SK-N-SH treated with all-trans-retinoic acid at 6 μM for 48 hours (cell line): ENCODE results near the gene DSE.

ENCODE experiments used
- ATAC-seq: fragments of 200-7000 bp; cut with Tn5 transposase; 3 replicates; pipeline ENCODE4 v1.9.1; 2020; ENCODE audit warnings: mild to moderate bottlenecking, moderate library complexity
- ARNTL ChIP-seq: fragments of 450-650 bp; formaldehyde crosslinking; IDR thresholded peaks from 2 replicates; pipeline ENCODE4 v1.5.0; 2020; ENCODE audit warnings: low read depth, mild to moderate bottlenecking, moderate library complexity, borderline replicate concordance
- CSDC2 ChIP-seq: fragments of 250-450 bp; sonication (Bioruptor Pico); IDR thresholded peaks from 2 replicates; pipeline ENCODE4 v1.5.0; 2020; ENCODE audit warnings: mild to moderate bottlenecking, moderate library complexity
- GLIS3 ChIP-seq: fragments of 250-450 bp; sonication (Bioruptor Pico); IDR thresholded peaks from 2 replicates; pipeline ENCODE4 v1.5.0; 2020; ENCODE audit warnings: mild to moderate bottlenecking, moderate library complexity
- ISL1 ChIP-seq: fragments of 250-450 bp; sonication (Bioruptor Pico); IDR thresholded peaks from 2 replicates; pipeline ENCODE4 v2.1.2; 2022; ENCODE audit warnings: mild to moderate bottlenecking, moderate library complexity
- OSR1 ChIP-seq: fragments of 250-450 bp; sonication (Bioruptor Pico); IDR thresholded peaks from 2 replicates; pipeline ENCODE4 v1.8.0; 2022; ENCODE audit warnings: moderate library complexity, mild to moderate bottlenecking, inconsistent platforms
- PPARA ChIP-seq: fragments of 250-450 bp; sonication (Bioruptor Pico); IDR thresholded peaks from 2 replicates; pipeline ENCODE4 v1.5.0; 2020; ENCODE audit warnings: mild to moderate bottlenecking, borderline replicate concordance
- RARB ChIP-seq: fragments of 250-450 bp; sonication (Bioruptor Pico); IDR thresholded peaks from 2 replicates; pipeline ENCODE4 v1.8.0; 2021; ENCODE audit warnings: mild to moderate bottlenecking, moderate library complexity
- TCF4 ChIP-seq: fragments of 250-450 bp; sonication (Bioruptor Pico); IDR thresholded peaks from 2 replicates; pipeline ENCODE4 v1.8.0; 2021; ENCODE audit warnings: mild to moderate bottlenecking, moderate library complexity, borderline replicate concordance
- ZC3H10 ChIP-seq: fragments of 250-450 bp; sonication (Bioruptor Pico); IDR thresholded peaks from 2 replicates; pipeline ENCODE4 v1.5.1; 2021; ENCODE audit warnings: mild to moderate bottlenecking, moderate library complexity
- ZFP3 ChIP-seq: fragments of 250-450 bp; sonication (Bioruptor Pico); IDR thresholded peaks from 2 replicates; pipeline ENCODE4 v1.5.0; 2020; ENCODE audit warnings: mild to moderate bottlenecking, moderate library complexity
- ZFP30 ChIP-seq: fragments of 450-650 bp; formaldehyde crosslinking; IDR thresholded peaks from 2 replicates; pipeline ENCODE4 v1.5.0; 2022; ENCODE audit warnings: mild to moderate bottlenecking, moderate library complexity
- ZNF70 ChIP-seq: fragments of 450-650 bp; formaldehyde crosslinking; IDR thresholded peaks from 2 replicates; pipeline ENCODE4 v1.5.0; 2020; ENCODE audit warnings: mild to moderate bottlenecking, moderate library complexity
- ZNF8 ChIP-seq: fragments of 450-650 bp; formaldehyde crosslinking; IDR thresholded peaks from 2 replicates; pipeline ENCODE4 v1.5.0; 2020; ENCODE audit warnings: mild to moderate bottlenecking, moderate library complexity
- TF ChIP-seq, protein P1 (sequence below): fragments of 250-450 bp; sonication (Bioruptor Pico); IDR thresholded peaks from 2 replicates; pipeline ENCODE4 v1.5.0; 2020; ENCODE audit warnings: mild to moderate bottlenecking, moderate library complexity
- TF ChIP-seq, protein P2 (sequence below): fragments of 250-450 bp; sonication (Bioruptor Pico); IDR thresholded peaks from 2 replicates; pipeline ENCODE4 v1.5.1; 2020; ENCODE audit warnings: low read depth, mild to moderate bottlenecking, moderate library complexity
- TF ChIP-seq, protein P3 (sequence below): fragments of 250-450 bp; sonication (Bioruptor Pico); IDR thresholded peaks from 2 replicates; pipeline ENCODE4 v1.8.0; 2021; ENCODE audit warnings: low read depth, mild to moderate bottlenecking, moderate library complexity, borderline replicate concordance
- TF ChIP-seq, protein P4 (sequence below): fragments of 250-450 bp; sonication (Bioruptor Pico); IDR thresholded peaks from 2 replicates; pipeline ENCODE4 v1.5.1; 2021; ENCODE audit warnings: mild to moderate bottlenecking, moderate library complexity

DSE gene

DNA sequence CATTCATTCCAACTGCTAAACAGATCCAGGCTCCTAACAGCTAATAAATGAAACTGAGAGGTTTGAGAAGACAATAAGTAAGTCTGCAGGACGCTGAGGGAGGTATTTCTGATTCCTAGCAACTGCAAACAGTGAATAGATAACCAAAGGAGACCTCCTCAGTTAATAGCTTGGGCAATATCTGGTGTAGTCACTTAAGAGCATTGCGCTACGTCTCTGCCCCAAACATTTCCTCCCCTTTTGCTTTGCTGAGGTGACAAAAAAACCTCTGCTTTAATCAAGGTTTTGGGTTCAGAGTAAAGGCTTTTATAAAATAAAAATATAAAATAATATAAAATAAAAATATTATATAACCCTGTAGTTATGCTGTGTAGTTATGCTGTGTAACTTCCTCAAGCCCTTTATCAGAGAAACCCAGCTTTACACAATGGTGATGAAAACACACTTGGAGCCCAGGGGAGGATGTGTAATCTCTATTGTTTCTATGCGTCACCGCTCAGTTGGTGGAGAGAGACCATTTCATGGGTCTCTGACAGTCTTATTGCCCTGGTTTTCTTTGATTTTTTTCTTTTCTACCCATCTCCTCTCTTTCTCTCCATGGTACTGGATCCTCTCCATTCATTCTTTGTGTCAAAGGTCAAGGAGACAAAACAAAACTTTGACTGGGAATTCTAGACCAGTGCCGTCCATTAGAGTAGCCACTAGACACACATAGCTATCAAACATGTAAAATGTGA, 121.8 kb downstream of the DSE start:
- ATAC-seq = no peak
- no peak for TF ChIP-seq ZFP3
- no peak for TF ChIP-seq TCF4
- TF ChIP-seq, protein P1, sequence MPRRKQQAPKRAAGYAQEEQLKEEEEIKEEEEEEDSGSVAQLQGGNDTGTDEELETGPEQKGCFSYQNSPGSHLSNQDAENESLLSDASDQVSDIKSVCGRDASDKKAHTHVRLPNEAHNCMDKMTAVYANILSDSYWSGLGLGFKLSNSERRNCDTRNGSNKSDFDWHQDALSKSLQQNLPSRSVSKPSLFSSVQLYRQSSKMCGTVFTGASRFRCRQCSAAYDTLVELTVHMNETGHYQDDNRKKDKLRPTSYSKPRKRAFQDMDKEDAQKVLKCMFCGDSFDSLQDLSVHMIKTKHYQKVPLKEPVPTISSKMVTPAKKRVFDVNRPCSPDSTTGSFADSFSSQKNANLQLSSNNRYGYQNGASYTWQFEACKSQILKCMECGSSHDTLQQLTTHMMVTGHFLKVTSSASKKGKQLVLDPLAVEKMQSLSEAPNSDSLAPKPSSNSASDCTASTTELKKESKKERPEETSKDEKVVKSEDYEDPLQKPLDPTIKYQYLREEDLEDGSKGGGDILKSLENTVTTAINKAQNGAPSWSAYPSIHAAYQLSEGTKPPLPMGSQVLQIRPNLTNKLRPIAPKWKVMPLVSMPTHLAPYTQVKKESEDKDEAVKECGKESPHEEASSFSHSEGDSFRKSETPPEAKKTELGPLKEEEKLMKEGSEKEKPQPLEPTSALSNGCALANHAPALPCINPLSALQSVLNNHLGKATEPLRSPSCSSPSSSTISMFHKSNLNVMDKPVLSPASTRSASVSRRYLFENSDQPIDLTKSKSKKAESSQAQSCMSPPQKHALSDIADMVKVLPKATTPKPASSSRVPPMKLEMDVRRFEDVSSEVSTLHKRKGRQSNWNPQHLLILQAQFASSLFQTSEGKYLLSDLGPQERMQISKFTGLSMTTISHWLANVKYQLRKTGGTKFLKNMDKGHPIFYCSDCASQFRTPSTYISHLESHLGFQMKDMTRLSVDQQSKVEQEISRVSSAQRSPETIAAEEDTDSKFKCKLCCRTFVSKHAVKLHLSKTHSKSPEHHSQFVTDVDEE (CRISPR knock-in tag) = no peak
- TF ChIP-seq OSR1 (CRISPR knock-in tag) = no peak
- TF ChIP-seq ISL1 (CRISPR knock-in tag) = no peak
- no peak for TF ChIP-seq RARB (CRISPR knock-in tag)
- TF ChIP-seq ARNTL = no peak
- TF ChIP-seq CSDC2 = no peak
- TF ChIP-seq PPARA = no peak
- TF ChIP-seq ZNF8 (CRISPR knock-in tag) = no peak
- TF ChIP-seq GLIS3 (CRISPR knock-in tag) = no peak
- TF ChIP-seq ZC3H10 (CRISPR knock-in tag) = no peak
- no peak for TF ChIP-seq ZNF70 (CRISPR knock-in tag)
- no peak for TF ChIP-seq ZFP30
- TF ChIP-seq, protein P2, sequence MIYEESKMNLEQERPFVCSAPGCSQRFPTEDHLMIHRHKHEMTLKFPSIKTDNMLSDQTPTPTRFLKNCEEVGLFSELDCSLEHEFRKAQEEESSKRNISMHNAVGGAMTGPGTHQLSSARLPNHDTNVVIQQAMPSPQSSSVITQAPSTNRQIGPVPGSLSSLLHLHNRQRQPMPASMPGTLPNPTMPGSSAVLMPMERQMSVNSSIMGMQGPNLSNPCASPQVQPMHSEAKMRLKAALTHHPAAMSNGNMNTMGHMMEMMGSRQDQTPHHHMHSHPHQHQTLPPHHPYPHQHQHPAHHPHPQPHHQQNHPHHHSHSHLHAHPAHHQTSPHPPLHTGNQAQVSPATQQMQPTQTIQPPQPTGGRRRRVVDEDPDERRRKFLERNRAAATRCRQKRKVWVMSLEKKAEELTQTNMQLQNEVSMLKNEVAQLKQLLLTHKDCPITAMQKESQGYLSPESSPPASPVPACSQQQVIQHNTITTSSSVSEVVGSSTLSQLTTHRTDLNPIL (CRISPR knock-in tag) = no peak
- TF ChIP-seq, protein P3, sequence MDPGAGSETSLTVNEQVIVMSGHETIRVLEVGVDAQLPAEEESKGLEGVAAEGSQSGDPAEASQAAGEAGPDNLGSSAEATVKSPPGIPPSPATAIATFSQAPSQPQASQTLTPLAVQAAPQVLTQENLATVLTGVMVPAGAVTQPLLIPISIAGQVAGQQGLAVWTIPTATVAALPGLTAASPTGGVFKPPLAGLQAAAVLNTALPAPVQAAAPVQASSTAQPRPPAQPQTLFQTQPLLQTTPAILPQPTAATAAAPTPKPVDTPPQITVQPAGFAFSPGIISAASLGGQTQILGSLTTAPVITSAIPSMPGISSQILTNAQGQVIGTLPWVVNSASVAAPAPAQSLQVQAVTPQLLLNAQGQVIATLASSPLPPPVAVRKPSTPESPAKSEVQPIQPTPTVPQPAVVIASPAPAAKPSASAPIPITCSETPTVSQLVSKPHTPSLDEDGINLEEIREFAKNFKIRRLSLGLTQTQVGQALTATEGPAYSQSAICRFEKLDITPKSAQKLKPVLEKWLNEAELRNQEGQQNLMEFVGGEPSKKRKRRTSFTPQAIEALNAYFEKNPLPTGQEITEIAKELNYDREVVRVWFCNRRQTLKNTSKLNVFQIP (CRISPR knock-in tag) = no peak
- TF ChIP-seq, protein P4, sequence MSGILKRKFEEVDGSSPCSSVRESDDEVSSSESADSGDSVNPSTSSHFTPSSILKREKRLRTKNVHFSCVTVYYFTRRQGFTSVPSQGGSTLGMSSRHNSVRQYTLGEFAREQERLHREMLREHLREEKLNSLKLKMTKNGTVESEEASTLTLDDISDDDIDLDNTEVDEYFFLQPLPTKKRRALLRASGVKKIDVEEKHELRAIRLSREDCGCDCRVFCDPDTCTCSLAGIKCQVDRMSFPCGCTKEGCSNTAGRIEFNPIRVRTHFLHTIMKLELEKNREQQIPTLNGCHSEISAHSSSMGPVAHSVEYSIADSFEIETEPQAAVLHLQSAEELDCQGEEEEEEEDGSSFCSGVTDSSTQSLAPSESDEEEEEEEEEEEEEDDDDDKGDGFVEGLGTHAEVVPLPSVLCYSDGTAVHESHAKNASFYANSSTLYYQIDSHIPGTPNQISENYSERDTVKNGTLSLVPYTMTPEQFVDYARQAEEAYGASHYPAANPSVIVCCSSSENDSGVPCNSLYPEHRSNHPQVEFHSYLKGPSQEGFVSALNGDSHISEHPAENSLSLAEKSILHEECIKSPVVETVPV = no peak
